H9 (cell line): Measurements from ENCODE around the gene XPO1. TPM values are rescaled to one million over a fixed set of nuclear protein-coding genes. Genes with fewer than 3 reads are reported as not detected.

Source experiments
- DNase-seq: peaks from one replicate; pipeline ENCODE4 v3.0.0-alpha.2; 2017
- H2AFZ ChIP-seq: one replicate; pipeline ENCODE4 v1.6.1; 2013; ENCODE audit warnings: mild to moderate bottlenecking, low read length, control low read depth, moderate library complexity
- H2AK5ac ChIP-seq: 2 replicates; pipeline ENCODE4 v1.6.1; 2013; ENCODE audit warnings: low read length, control low read depth, mixed read lengths; ENCODE audit not compliant: insufficient read length
- H2BK120ac ChIP-seq: one replicate; pipeline ENCODE4 v1.6.1; 2013; ENCODE audit warnings: low read depth, mild to moderate bottlenecking, low read length, control low read depth, inconsistent platforms; ENCODE audit not compliant: poor library complexity, severe bottlenecking
- H2BK12ac ChIP-seq: 2 replicates; pipeline ENCODE4 v1.6.1; 2013; ENCODE audit warnings: low read length, control low read depth, mixed read lengths, low read depth; ENCODE audit not compliant: insufficient read length
- H2BK15ac ChIP-seq: 2 replicates; pipeline ENCODE4 v1.6.1; 2013; ENCODE audit warnings: low read depth, low read length, control low read depth
- H2BK20ac ChIP-seq: one replicate; pipeline ENCODE4 v1.6.1; 2013; ENCODE audit warnings: low read depth, mild to moderate bottlenecking, low read length, control low read depth, inconsistent platforms; ENCODE audit not compliant: poor library complexity, severe bottlenecking
- H2BK5ac ChIP-seq: 2 replicates; pipeline ENCODE4 v1.6.1; 2013; ENCODE audit warnings: low read length, control low read depth, mixed read lengths; ENCODE audit not compliant: insufficient read length
- H3K14ac ChIP-seq: 2 replicates; pipeline ENCODE4 v1.6.1; 2013; ENCODE audit warnings: low read length, control low read depth; ENCODE audit not compliant: insufficient read depth
- H3K18ac ChIP-seq: 2 replicates; pipeline ENCODE4 v1.6.1; 2013; ENCODE audit warnings: low read depth, mild to moderate bottlenecking, mixed read lengths, low read length, control low read depth; ENCODE audit not compliant: insufficient read length
- H3K23ac ChIP-seq: 2 replicates; pipeline ENCODE4 v1.6.1; 2013; ENCODE audit warnings: low read length, control low read depth, mixed read lengths, low read depth; ENCODE audit not compliant: insufficient read length
- H3K23me2 ChIP-seq: 2 replicates; pipeline ENCODE4 v1.6.1; 2013; ENCODE audit warnings: low read depth, mild to moderate bottlenecking, mixed read lengths, low read length, control low read depth; ENCODE audit not compliant: insufficient read length, poor library complexity, severe bottlenecking
- H3K27ac ChIP-seq: 2 replicates; pipeline ENCODE4 v1.5.1; 2013; ENCODE audit warnings: low read length, control low read depth, mixed read lengths, low read depth; ENCODE audit not compliant: insufficient read length
- H3K27me3 ChIP-seq: 2 replicates; pipeline ENCODE4 v1.6.1; 2013; ENCODE audit warnings: low read length, control low read depth, inconsistent platforms; ENCODE audit not compliant: insufficient read depth
- H3K4ac ChIP-seq: 2 replicates; pipeline ENCODE4 v1.6.1; 2013; ENCODE audit warnings: low read depth, mild to moderate bottlenecking, control low read depth, inconsistent platforms, low read length, moderate library complexity
- H3K4me1 ChIP-seq: 2 replicates; pipeline ENCODE4 v1.6.1; 2013; ENCODE audit warnings: low read length, control low read depth, inconsistent platforms; ENCODE audit not compliant: insufficient read depth
- H3K4me2 ChIP-seq: 2 replicates; pipeline ENCODE4 v1.6.1; 2013; ENCODE audit warnings: low read length, control low read depth, mixed read lengths; ENCODE audit not compliant: insufficient read length, insufficient read depth
- H3K56ac ChIP-seq: 2 replicates; pipeline ENCODE4 v1.6.1; 2013; ENCODE audit warnings: low read depth, mild to moderate bottlenecking, mixed read lengths, low read length, control low read depth; ENCODE audit not compliant: insufficient read length
- H3K79me1 ChIP-seq: 2 replicates; pipeline ENCODE4 v1.6.1; 2013; ENCODE audit warnings: low read depth, mild to moderate bottlenecking, moderate library complexity, low read length, control low read depth, inconsistent platforms; ENCODE audit not compliant: insufficient read depth, poor library complexity, severe bottlenecking
- H3K79me2 ChIP-seq: 2 replicates; pipeline ENCODE4 v1.6.1; 2013; ENCODE audit warnings: low read length, control low read depth, inconsistent platforms; ENCODE audit not compliant: insufficient read depth
- H3K9ac ChIP-seq: 2 replicates; pipeline ENCODE4 v1.6.1; 2013; ENCODE audit warnings: low read length, control low read depth, mixed read lengths; ENCODE audit not compliant: insufficient read length; ENCODE audit errors: extremely low read depth
- H3K9me3 ChIP-seq: one replicate; pipeline ENCODE4 v1.6.1; 2013; ENCODE audit warnings: low read depth, low read length, inconsistent platforms; ENCODE audit not compliant: control insufficient read depth
- H3T11ph ChIP-seq: one replicate; pipeline ENCODE4 v1.6.1; 2013; ENCODE audit warnings: mild to moderate bottlenecking, low read length, control low read depth, inconsistent platforms
- H4K20me1 ChIP-seq: one replicate; pipeline ENCODE4 v1.6.1; 2013; ENCODE audit not compliant: control insufficient read depth, insufficient read length, insufficient read depth
- H4K5ac ChIP-seq: 2 replicates; pipeline ENCODE4 v1.6.1; 2013; ENCODE audit warnings: low read depth, mild to moderate bottlenecking, mixed read lengths, low read length, control low read depth; ENCODE audit not compliant: insufficient read length
- H4K8ac ChIP-seq: replicated peaks from 2 replicates; pipeline ENCODE4 v1.6.1; 2013; ENCODE audit warnings: low read length, control low read depth, mixed read lengths, low read depth; ENCODE audit not compliant: insufficient read length
- H4K91ac ChIP-seq: 2 replicates; pipeline ENCODE4 v1.6.1; 2013; ENCODE audit warnings: low read depth, mild to moderate bottlenecking, moderate library complexity, mixed read lengths, low read length, control low read depth; ENCODE audit not compliant: insufficient read length
- H3K27ac Mint-ChIP-seq, 3 experiments: 2 replicates in 2 of 3; 3 replicates in 1 of 3; pipeline ENCODE4 v1.8.0; 2020 to 2021; ENCODE audit warnings: mixed read lengths in 3 of 3, mild to moderate bottlenecking in 1 of 3, moderate library complexity in 1 of 3
- H3K27me3 Mint-ChIP-seq: 2 replicates; pipeline ENCODE4 v1.8.0; 2021; ENCODE audit warnings: low read depth, mild to moderate bottlenecking, moderate library complexity, mixed read lengths
- H3K36me3 Mint-ChIP-seq, 3 experiments: 2 replicates in 2 of 3; 3 replicates in 1 of 3; pipeline ENCODE4 v1.8.0; 2020 to 2021; ENCODE audit warnings: low read depth in 3 of 3, mixed read lengths in 3 of 3; ENCODE audit not compliant: insufficient read depth in 1 of 3
- H3K4me1 Mint-ChIP-seq, 2 experiments: 2 replicates each; pipeline ENCODE4 v1.8.0; 2020; ENCODE audit warnings: mixed read lengths in 2 of 2
- H3K4me3 Mint-ChIP-seq, 2 experiments: 2 replicates in 1 of 2; 3 replicates in 1 of 2; pipeline ENCODE4 v1.8.0; 2020 to 2021; ENCODE audit warnings: mild to moderate bottlenecking in 2 of 2, mixed read lengths in 2 of 2, moderate library complexity in 1 of 2
- H3K9me3 Mint-ChIP-seq, 2 experiments: 2 replicates in 1 of 2; 3 replicates in 1 of 2; pipeline ENCODE4 v1.8.0; 2020; ENCODE audit warnings: mild to moderate bottlenecking in 2 of 2, mixed read lengths in 2 of 2, moderate library complexity in 1 of 2
- WGBS: extraction: QIAGEN DNeasy Blood & Tissue Kit; methylation state at CpG from one replicate; pipeline ENCODE4 v1.1.7; 2013; ENCODE audit warnings: missing lambda C conversion rate, low lambda C conversion rate, mixed read lengths; ENCODE audit not compliant: insufficient read length; ENCODE audit errors: extremely low coverage; 5-methylcytosine and 5-hydroxymethylcytosine counted together
- total RNA-seq: library from RNA; stranded (reverse); gene quantifications from 2 replicates; pipeline ENCODE4 v1.2.1, GENCODE V29; 2021
- TF ChIP-seq, protein P1 (sequence below): fragments of 200-600 bp; sonication (generic); conservative IDR thresholded peaks from 3 replicates; pipeline ENCODE4 v1.8.0; 2021; ENCODE audit warnings: antibody characterized with exemption, mild to moderate bottlenecking

The XPO1 gene
- total RNA-seq, 1 experiment from 2014 or later, result 320 TPM

DNA sequence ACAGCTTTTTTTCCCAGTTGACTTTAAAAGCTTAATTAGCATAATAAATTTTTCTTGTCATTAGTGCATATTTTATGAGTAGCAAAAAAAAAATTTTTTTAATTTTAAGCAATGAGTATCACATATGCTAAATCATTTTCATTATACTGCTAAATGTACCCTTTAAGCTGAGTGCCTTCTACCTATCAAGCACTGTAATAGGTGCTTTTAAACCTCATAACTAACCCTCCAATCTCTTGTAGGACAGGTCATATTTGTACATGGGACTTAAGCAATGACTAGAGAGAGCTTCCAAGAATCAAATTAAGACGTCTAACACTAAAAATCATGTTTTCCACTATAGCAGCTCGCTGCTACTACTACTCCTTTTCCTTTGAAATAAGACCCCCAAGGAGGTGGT lies 7.4 kb downstream of the XPO1 start:
- H3K4me3 Mint-ChIP-seq, result no peak overlapping the region; a peak in 1 of 5 replicates
- H3K4me2 ChIP-seq, result no peak overlapping the region
- DNase-seq, result no peak
- H3K4ac ChIP-seq, result no peak overlapping the region
- no peaks in the 10 kb centered on the region for H3K9me3 ChIP-seq
- no peak overlapping the region for H2AFZ ChIP-seq
- no peaks in the 10 kb centered on the region for H3K27me3 ChIP-seq
- no peak overlapping the region for H2AK5ac ChIP-seq
- H2BK12ac ChIP-seq, result no peak overlapping the region
- H3K9me3 Mint-ChIP-seq, result no peaks in the 10 kb centered on the region
- no peak overlapping the region for H2BK5ac ChIP-seq
- H3K9ac ChIP-seq, result no peak overlapping the region
- no CpG with 5 or more reads among the region's 2 CpGs for whole genome bisulfite sequencing
- no peak overlapping the region for H3T11ph ChIP-seq
- H3K56ac ChIP-seq, result no peak overlapping the region
- H2BK120ac ChIP-seq, result no peak overlapping the region
- H3K79me1 ChIP-seq, result no peaks in the 10 kb centered on the region
- H3K23ac ChIP-seq, result no peak overlapping the region
- peak overlapping the region in 2 of 3 experiments; percentile 62 to 72; a peak in 3 of 7 replicates for H3K27ac Mint-ChIP-seq
- H3K18ac ChIP-seq, result no peak overlapping the region
- H3K4me1 Mint-ChIP-seq, result peaks cover 32 to 50% of the 10 kb centered on the region in 2 experiments
- no peak overlapping the region for H4K91ac ChIP-seq
- H4K20me1 ChIP-seq, result no peaks in the 10 kb centered on the region
- no peak overlapping the region for H4K5ac ChIP-seq
- H3K27me3 Mint-ChIP-seq, result no peaks in the 10 kb centered on the region
- peaks cover 73% of the 10 kb centered on the region for H3K79me2 ChIP-seq
- no peak overlapping the region for H3K14ac ChIP-seq
- H2BK15ac ChIP-seq, result no peak overlapping the region
- no peak overlapping the region for H2BK20ac ChIP-seq
- H3K36me3 Mint-ChIP-seq, result peaks cover 21 to 75% (median 57%) of the 10 kb centered on the region in 3 experiments
- TF ChIP-seq, protein P1, sequence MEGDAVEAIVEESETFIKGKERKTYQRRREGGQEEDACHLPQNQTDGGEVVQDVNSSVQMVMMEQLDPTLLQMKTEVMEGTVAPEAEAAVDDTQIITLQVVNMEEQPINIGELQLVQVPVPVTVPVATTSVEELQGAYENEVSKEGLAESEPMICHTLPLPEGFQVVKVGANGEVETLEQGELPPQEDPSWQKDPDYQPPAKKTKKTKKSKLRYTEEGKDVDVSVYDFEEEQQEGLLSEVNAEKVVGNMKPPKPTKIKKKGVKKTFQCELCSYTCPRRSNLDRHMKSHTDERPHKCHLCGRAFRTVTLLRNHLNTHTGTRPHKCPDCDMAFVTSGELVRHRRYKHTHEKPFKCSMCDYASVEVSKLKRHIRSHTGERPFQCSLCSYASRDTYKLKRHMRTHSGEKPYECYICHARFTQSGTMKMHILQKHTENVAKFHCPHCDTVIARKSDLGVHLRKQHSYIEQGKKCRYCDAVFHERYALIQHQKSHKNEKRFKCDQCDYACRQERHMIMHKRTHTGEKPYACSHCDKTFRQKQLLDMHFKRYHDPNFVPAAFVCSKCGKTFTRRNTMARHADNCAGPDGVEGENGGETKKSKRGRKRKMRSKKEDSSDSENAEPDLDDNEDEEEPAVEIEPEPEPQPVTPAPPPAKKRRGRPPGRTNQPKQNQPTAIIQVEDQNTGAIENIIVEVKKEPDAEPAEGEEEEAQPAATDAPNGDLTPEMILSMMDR, result no peak
- no peaks in the 10 kb centered on the region for H3K4me1 ChIP-seq
- no peak overlapping the region for H3K27ac ChIP-seq
- H4K8ac ChIP-seq, result no peak overlapping the region
- H3K23me2 ChIP-seq, result no peaks in the 10 kb centered on the region
